Cardiac muscle cell (in vitro differentiated cells and primary cell): ENCODE results near the gene MPDZ. TPM values are rescaled to one million over a fixed set of nuclear protein-coding genes. Genes with fewer than 3 reads are reported as not detected.

Experiments
- DNase-seq, 2 donors: peaks; one replicate each; pipeline versions ENCODE4 v3.0.0 to v3.0.0-alpha.2; 2010 to 2017; ENCODE audit warnings: low read depth in 1 of 2, low spot score in 1 of 2
- H3K27ac ChIP-seq: fragments of 200-600 bp; sonication (generic); 2 replicates; pipeline ENCODE4 v1.5.1; 2016
- H3K27me3 ChIP-seq: fragments of 200-600 bp; sonication (generic); 2 replicates; pipeline ENCODE4 v1.6.0; 2016; ENCODE audit warnings: control low read depth
- H3K36me3 ChIP-seq: fragments of 200-600 bp; sonication (generic); 2 replicates; pipeline ENCODE4 v1.5.1; 2016; ENCODE audit warnings: control low read depth
- H3K4me1 ChIP-seq: fragments of 200-600 bp; sonication (generic); 2 replicates; pipeline ENCODE4 v1.8.1; 2017; ENCODE audit warnings: low read depth, mild to moderate bottlenecking, mixed run types
- H3K4me3 ChIP-seq: fragments of 200-600 bp; sonication (generic); 2 replicates; pipeline ENCODE4 v1.5.1; 2016; ENCODE audit warnings: mild to moderate bottlenecking
- H3K9me3 ChIP-seq: fragments of 200-600 bp; sonication (generic); 2 replicates; pipeline ENCODE4 v1.5.1; 2017; ENCODE audit warnings: low read depth, mild to moderate bottlenecking, control low read depth
- CTCF ChIP-seq: IDR thresholded peaks from 2 replicates; pipeline ENCODE4 v1.5.1; 2012; ENCODE audit warnings: low read depth, mild to moderate bottlenecking, low read length
- polyA plus RNA-seq: library from polyadenylated mRNA; unstranded; fragments of >200 nt; fragmentation: Nextera tagmentation; extraction: Ambion mirVana; gene quantifications from 2 replicates; pipeline ENCODE4 v1.2.1, GENCODE V29; 2016
- total RNA-seq: library from RNA; depleted of rRNA; stranded (reverse); fragments of >200 nt; gene quantifications from 2 replicates; pipeline ENCODE4 v1.2.3, GENCODE V29; 2016

The MPDZ gene
- total and polyA plus RNA-seq, 2 experiments from 2014 or later = 31.3 to 83.1 TPM

DNA sequence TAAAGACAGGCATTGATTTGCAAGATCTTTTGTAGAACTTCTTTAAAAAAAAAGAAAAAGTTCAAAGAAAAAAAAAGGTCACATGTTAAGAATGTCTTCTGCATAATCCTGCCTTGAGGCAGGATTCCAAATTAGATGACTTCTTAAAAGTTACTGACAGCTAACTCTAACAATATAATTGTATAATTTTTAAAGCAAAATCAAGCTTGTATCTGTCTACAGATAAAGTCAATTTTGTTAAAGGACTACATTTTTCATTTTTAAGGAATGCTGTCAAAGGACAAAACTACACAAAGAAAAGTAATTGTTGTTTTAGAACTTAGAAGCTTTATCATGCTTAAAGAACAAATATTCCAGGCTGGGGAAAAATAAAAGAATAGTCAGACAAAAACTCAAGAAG lies 57.8 kb downstream of the MPDZ start:
- no peaks in the 10 kb centered on the region for H3K9me3 ChIP-seq
- no peak overlapping the region for H3K4me3 ChIP-seq
- DNase-seq = no peak
- H3K4me1 ChIP-seq = no peaks in the 10 kb centered on the region
- H3K36me3 ChIP-seq = peaks cover 37% of the 10 kb centered on the region
- no peak for TF ChIP-seq CTCF
- H3K27me3 ChIP-seq = no peaks in the 10 kb centered on the region
- H3K27ac ChIP-seq = no peak overlapping the region

- H3K36me3 ChIP-seq = peaks cover 42% of the 10 kb centered on the region
- DNase-seq = no peak
- H3K4me1 ChIP-seq = no peaks in the 10 kb centered on the region
- no peaks in the 10 kb centered on the region for H3K9me3 ChIP-seq
- no peak overlapping the region for H3K27ac ChIP-seq
- H3K4me3 ChIP-seq = no peak overlapping the region
- TF ChIP-seq CTCF = no peak
- no peaks in the 10 kb centered on the region for H3K27me3 ChIP-seq
Observed at GRCh38 chr9:13220837-13221236, 58.7 kb downstream of the MPDZ start.

GRCh38 chr9:13215791-13216554 lies 63.5 kb downstream of the MPDZ start:
- no peak overlapping the region for H3K27ac ChIP-seq
- no peak for TF ChIP-seq CTCF
- no peaks in the 10 kb centered on the region for H3K27me3 ChIP-seq
- peaks cover 42% of the 10 kb centered on the region for H3K36me3 ChIP-seq
- DNase-seq = no peak
- H3K9me3 ChIP-seq = no peaks in the 10 kb centered on the region
- H3K4me1 ChIP-seq = no peaks in the 10 kb centered on the region
- no peak overlapping the region for H3K4me3 ChIP-seq

DNA sequence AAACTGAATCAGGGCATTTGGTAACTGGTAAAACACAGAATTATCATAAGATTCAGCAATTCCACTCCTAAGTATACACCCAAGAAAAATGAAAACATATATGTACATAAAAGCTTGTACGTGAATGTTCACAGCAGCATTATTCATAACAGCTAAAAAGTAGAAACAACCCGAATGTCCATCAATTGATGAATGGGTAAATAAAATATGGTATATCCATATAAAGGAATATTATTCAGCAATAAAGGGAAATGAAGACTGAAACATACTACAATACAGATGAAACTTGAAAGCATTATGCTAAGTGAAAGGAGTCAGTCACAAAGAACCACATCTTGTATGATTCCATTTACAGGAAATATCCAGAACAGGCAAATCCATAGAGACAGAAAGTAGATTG lies 65.5 kb downstream of the MPDZ start:
- no peak for DNase-seq
- Histone ChIP-seq H3K36me3 (peaks cover 31% of the 10 kb centered on the region), H3K9me3 (no peaks in the 10 kb centered on the region), H3K27ac (no peak overlapping the region), H3K27me3 (no peaks in the 10 kb centered on the region), H3K4me1 (no peaks in the 10 kb centered on the region), H3K4me3 (no peak overlapping the region)
- TF ChIP-seq CTCF = no peak

- H3K36me3 ChIP-seq = peaks cover 24% of the 10 kb centered on the region
- TF ChIP-seq CTCF = peak; percentile 37
- DNase-seq = peak in 1 of 2 donors; percentile 55
- no peak overlapping the region for H3K27ac ChIP-seq
- H3K27me3 ChIP-seq = no peaks in the 10 kb centered on the region
- H3K9me3 ChIP-seq = no peaks in the 10 kb centered on the region
- H3K4me1 ChIP-seq = no peaks in the 10 kb centered on the region
- no peak overlapping the region for H3K4me3 ChIP-seq
Observed at GRCh38 chr9:13213337-13213736, 66.2 kb downstream of the MPDZ start.
